Measurements from ENCODE around the gene JAK1.

DNA sequence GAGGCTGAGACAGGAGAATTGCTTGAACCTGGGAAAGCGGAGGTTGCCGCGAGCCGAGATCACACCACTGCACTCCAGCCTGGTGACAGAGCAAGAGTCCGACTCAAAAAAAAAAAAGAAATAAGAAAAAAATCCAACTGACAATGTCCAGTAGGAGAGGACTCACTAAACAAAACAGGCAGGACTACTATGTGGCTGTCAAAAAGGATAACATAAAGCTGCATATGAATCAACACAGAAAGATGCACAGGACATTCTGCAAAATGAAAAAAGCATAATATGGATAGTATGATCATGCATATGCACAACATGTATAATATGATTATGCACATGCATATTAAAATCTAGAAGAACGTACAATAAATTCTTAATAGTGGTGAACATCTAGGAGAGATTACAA, 80.7 kb downstream of the JAK1 start:
- TF ChIP-seq, protein P1, sequence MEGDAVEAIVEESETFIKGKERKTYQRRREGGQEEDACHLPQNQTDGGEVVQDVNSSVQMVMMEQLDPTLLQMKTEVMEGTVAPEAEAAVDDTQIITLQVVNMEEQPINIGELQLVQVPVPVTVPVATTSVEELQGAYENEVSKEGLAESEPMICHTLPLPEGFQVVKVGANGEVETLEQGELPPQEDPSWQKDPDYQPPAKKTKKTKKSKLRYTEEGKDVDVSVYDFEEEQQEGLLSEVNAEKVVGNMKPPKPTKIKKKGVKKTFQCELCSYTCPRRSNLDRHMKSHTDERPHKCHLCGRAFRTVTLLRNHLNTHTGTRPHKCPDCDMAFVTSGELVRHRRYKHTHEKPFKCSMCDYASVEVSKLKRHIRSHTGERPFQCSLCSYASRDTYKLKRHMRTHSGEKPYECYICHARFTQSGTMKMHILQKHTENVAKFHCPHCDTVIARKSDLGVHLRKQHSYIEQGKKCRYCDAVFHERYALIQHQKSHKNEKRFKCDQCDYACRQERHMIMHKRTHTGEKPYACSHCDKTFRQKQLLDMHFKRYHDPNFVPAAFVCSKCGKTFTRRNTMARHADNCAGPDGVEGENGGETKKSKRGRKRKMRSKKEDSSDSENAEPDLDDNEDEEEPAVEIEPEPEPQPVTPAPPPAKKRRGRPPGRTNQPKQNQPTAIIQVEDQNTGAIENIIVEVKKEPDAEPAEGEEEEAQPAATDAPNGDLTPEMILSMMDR (IDR thresholded peaks at IDR 0.05) = no peak
- TF ChIP-seq POLR2A (IDR thresholded peaks at IDR 0.05) = no peak
